ENCODE measurements around the gene SRGAP3. TPM values are rescaled to one million over a fixed set of nuclear protein-coding genes. Genes with fewer than 3 reads are reported as not detected.

Gene SRGAP3
- total and polyA plus RNA-seq, 2 donors (not counting 1 experiment from before 2014, with no cell fraction given): 1.4 to 1.5 TPM

GRCh38 chr3:8992854-8993253 is 256.6 kb downstream of the SRGAP3 start:
- Histone ChIP-seq H3K4me3 (ENCODE audit: control extremely low read depth in 1 of 5, extremely low read depth in 1 of 5, insufficient read depth in 1 of 5, low read depth in 2 of 5, low read length in 4 of 5) (no peak overlapping the region), H3K9me3 (ENCODE audit: control extremely low read depth in 1 of 3, control insufficient read depth in 2 of 3, insufficient read depth in 1 of 3, low read length in 2 of 3) (no peaks in the 10 kb centered on the region), H3K9ac (ENCODE audit: low read length) (no peak overlapping the region), H3K79me2 (ENCODE audit: control insufficient read depth, insufficient read depth, low read length) (no peaks in the 10 kb centered on the region), H2AFZ (ENCODE audit: insufficient read depth, low read depth, low read length, poor library complexity, severe bottlenecking) (no peak overlapping the region), H3K27ac (ENCODE audit: low read length in 2 of 2) (no peak overlapping the region), H3K27me3 (replicated peaks in 1 of 4; ENCODE audit: control extremely low read depth in 1 of 4, control insufficient read depth in 3 of 4, insufficient read depth in 4 of 4, low read length in 3 of 4) (no peaks in the 10 kb centered on the region), H3K36me3 (replicated peaks in 1 of 2; ENCODE audit: control extremely low read depth in 1 of 2, control insufficient read depth in 1 of 2, extremely low read depth in 1 of 2, insufficient read depth in 2 of 2, low read length in 1 of 2) (no peaks in the 10 kb centered on the region), H3K4me2 (replicated peaks; ENCODE audit: low read depth, low read length, poor library complexity, severe bottlenecking) (no peak overlapping the region), H4K20me1 (ENCODE audit: control insufficient read depth, insufficient read depth, low read length, poor library complexity, severe bottlenecking) (no peaks in the 10 kb centered on the region), H3K4me1 (ENCODE audit: control insufficient read depth in 2 of 2, insufficient read depth in 2 of 2, low read length in 2 of 2) (peaks cover 0 to 2% of the 10 kb centered on the region in 2 donors)
- Mint-ChIP-seq H3K4me3 (no peak overlapping the region), H3K9me3 (ENCODE audit: insufficient read depth) (no peaks in the 10 kb centered on the region), H3K27ac (no peak overlapping the region), H3K4me1 (peaks cover 3% of the 10 kb centered on the region), H3K27me3 (peaks cover 6% of the 10 kb centered on the region)
- intact Hi-C loops (cut with micrococcal nuclease): no loop called here
- 93% methylated on average over 7 of the region's 11 CpGs for WGBS (ENCODE audit: insufficient coverage)
- POLR2A ChIA-PET: no interaction called here
- CTCF ChIA-PET: no interaction called here
- ATAC-seq (ENCODE audit: low read depth) (no peak), DNase-seq (no peak)
- TF ChIP-seq CTCF (IDR thresholded peaks at IDR 0.05) (no peak), EZH2 (IDR thresholded peaks at IDR 0.05; ENCODE audit: borderline replicate concordance, insufficient read depth, low read depth, low read length, poor library complexity, severe bottlenecking) (no peak)

GRCh38 chr3:8992199-8992598 is 257.2 kb downstream of the SRGAP3 start:
- TF ChIP-seq EZH2 (IDR thresholded peaks at IDR 0.05; ENCODE audit: borderline replicate concordance, insufficient read depth, low read depth, low read length, poor library complexity, severe bottlenecking) (no peak), CTCF (IDR thresholded peaks at IDR 0.05) (no peak)
- intact Hi-C loops (cut with micrococcal nuclease): no loop called here
- peaks cover 0 to 2% (median 0%) of the 10 kb centered on the region in 4 experiments for H3K27me3 ChIP-seq (replicated peaks in 1 of 4; ENCODE audit: control extremely low read depth in 1 of 4, control insufficient read depth in 3 of 4, insufficient read depth in 4 of 4, low read length in 3 of 4)
- H3K9ac ChIP-seq (ENCODE audit: low read length): no peak overlapping the region
- Mint-ChIP-seq H3K27ac (no peak overlapping the region), H3K27me3 (peaks cover 2% of the 10 kb centered on the region), H3K9me3 (ENCODE audit: insufficient read depth) (no peaks in the 10 kb centered on the region), H3K4me3 (no peak overlapping the region), H3K4me1 (peaks cover 6% of the 10 kb centered on the region)
- H3K79me2 ChIP-seq (ENCODE audit: control insufficient read depth, insufficient read depth, low read length): no peaks in the 10 kb centered on the region
- H2AFZ ChIP-seq (ENCODE audit: insufficient read depth, low read depth, low read length, poor library complexity, severe bottlenecking): no peak overlapping the region
- ChIA-PET POLR2A (no interaction called here), CTCF (interaction anchor here (1.2 kb wide), 1 partner anchor 310 kb away, joined by 3 read pairs; no protein-coding TSS in a partner anchor)
- H3K4me2 ChIP-seq (replicated peaks; ENCODE audit: low read depth, low read length, poor library complexity, severe bottlenecking): no peak overlapping the region
- H3K36me3 ChIP-seq (replicated peaks in 1 of 2; ENCODE audit: control extremely low read depth in 1 of 2, control insufficient read depth in 1 of 2, extremely low read depth in 1 of 2, insufficient read depth in 2 of 2, low read length in 1 of 2): no peaks in the 10 kb centered on the region
- DNase-seq: no peak
- H3K4me3 ChIP-seq (ENCODE audit: control extremely low read depth in 1 of 5, extremely low read depth in 1 of 5, insufficient read depth in 1 of 5, low read depth in 2 of 5, low read length in 4 of 5): no peak overlapping the region
- H3K9me3 ChIP-seq (ENCODE audit: control extremely low read depth in 1 of 3, control insufficient read depth in 2 of 3, insufficient read depth in 1 of 3, low read length in 2 of 3): no peaks in the 10 kb centered on the region
- WGBS (ENCODE audit: insufficient coverage): no CpG with 5 or more reads among the region's 4 CpGs
- H3K4me1 ChIP-seq (ENCODE audit: control insufficient read depth in 2 of 2, insufficient read depth in 2 of 2, low read length in 2 of 2): peaks cover 0 to 6% of the 10 kb centered on the region in 2 donors
- no peak overlapping the region for H3K27ac ChIP-seq (ENCODE audit: low read length in 2 of 2)
- no peak for ATAC-seq (ENCODE audit: low read depth)
- H4K20me1 ChIP-seq (ENCODE audit: control insufficient read depth, insufficient read depth, low read length, poor library complexity, severe bottlenecking): no peaks in the 10 kb centered on the region

Measured in B cell (primary cell).